Adipocyte (in vitro differentiated cells): Measurements from ENCODE around the gene ACTR3.
A peak's percentile ranks its signal among the peaks of the same experiment; 100 is the strongest.

ENCODE experiments used
- DNase-seq: peaks from one replicate; pipeline ENCODE4 v3.0.0-alpha.2; 2015; ENCODE audit warnings: low read depth
- H3K27me3 ChIP-seq: replicated peaks from 2 replicates; pipeline ENCODE4 v1.7.0; 2013; ENCODE audit warnings: mild to moderate bottlenecking, low read length, moderate library complexity; ENCODE audit not compliant: control insufficient read depth, insufficient read depth
- H3K36me3 ChIP-seq: 2 replicates; pipeline ENCODE4 v1.7.0; 2013; ENCODE audit warnings: low read length, mild to moderate bottlenecking, moderate library complexity; ENCODE audit not compliant: control insufficient read depth, insufficient read depth, severe bottlenecking
- H3K4me1 ChIP-seq: 2 replicates; pipeline ENCODE4 v1.7.0; 2013; ENCODE audit warnings: mild to moderate bottlenecking, low read length, moderate library complexity; ENCODE audit not compliant: control insufficient read depth, insufficient read depth
- H3K4me3 ChIP-seq: 2 replicates; pipeline ENCODE4 v1.7.0; 2013; ENCODE audit warnings: mild to moderate bottlenecking, low read length, moderate library complexity
- H3K9ac ChIP-seq: 2 replicates; pipeline ENCODE4 v1.7.0; 2013; ENCODE audit warnings: mild to moderate bottlenecking, low read length, moderate library complexity
- H3K9me3 ChIP-seq: 2 replicates; pipeline ENCODE4 v1.7.0; 2013; ENCODE audit warnings: mild to moderate bottlenecking, low read length, moderate library complexity; ENCODE audit not compliant: control insufficient read depth

The ACTR3 gene

GRCh38 chr2:113892004-113892710 is 2.3 kb downstream of the ACTR3 start:
- Histone ChIP-seq H3K27me3 (no peaks in the 10 kb centered on the region), H3K9ac (peak overlapping the region; percentile 99), H3K9me3 (no peaks in the 10 kb centered on the region), H3K36me3 (no peaks in the 10 kb centered on the region), H3K4me3 (peak overlapping the region; percentile 93), H3K4me1 (peaks cover 68% of the 10 kb centered on the region)
- DNase-seq: no peak

- peak; percentile 96 for DNase-seq
- no peaks in the 10 kb centered on the region for H3K36me3 ChIP-seq
- peaks cover 72% of the 10 kb centered on the region for H3K4me1 ChIP-seq
- H3K27me3 ChIP-seq: no peaks in the 10 kb centered on the region
- H3K9me3 ChIP-seq: no peaks in the 10 kb centered on the region
- H3K9ac ChIP-seq: peak overlapping the region; percentile 65
- peak overlapping the region; percentile 68 for H3K4me3 ChIP-seq
Observed at GRCh38 chr2:113894156-113894743, 4.4 kb downstream of the ACTR3 start.

- H3K36me3 ChIP-seq: no peaks in the 10 kb centered on the region
- peak overlapping the region; percentile 65 for H3K9ac ChIP-seq
- H3K9me3 ChIP-seq: no peaks in the 10 kb centered on the region
- peaks cover 82% of the 10 kb centered on the region for H3K4me1 ChIP-seq
- no peaks in the 10 kb centered on the region for H3K27me3 ChIP-seq
- peak overlapping the region; percentile 68 for H3K4me3 ChIP-seq
- no peak for DNase-seq
Observed at GRCh38 chr2:113895301-113895700, 5.4 kb downstream of the ACTR3 start.

DNA sequence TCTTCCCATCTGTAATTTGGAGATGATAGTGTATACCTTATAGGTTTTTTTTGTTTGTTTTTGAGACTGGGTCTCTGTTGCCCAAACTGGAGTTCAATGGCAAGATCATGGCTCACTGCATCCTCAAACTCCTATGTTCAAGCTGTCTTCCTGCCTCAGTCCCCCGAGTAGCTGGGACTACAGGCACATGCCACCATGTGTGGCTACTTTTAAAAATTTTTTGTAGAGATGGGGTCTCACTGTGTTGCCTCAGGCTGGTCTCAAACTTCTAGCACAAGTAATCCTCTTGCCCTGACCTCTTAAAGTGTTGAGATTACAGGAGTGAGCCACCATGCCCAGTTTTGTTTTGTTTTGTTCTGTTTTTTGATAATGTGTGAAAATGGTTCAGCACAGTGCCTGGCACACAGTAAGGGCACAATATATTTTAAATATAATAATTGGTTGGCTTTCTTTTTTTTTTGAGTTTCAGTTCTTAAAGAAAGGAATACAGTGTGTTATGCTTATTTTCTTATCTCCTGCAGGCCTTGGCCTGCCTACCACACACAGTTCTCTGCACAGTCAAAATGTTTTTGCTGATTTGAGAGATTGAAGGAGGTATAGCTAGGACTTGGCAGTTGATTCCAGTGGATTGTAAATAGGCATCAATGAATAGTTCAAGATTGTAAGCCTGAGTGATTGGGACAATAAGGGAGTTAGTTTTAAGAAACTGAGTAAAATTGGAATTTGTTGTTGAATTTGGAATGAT is 6.1 kb downstream of the ACTR3 start:
- Histone ChIP-seq H3K4me3 (peak overlapping the region; percentile 68), H3K9me3 (no peaks in the 10 kb centered on the region), H3K36me3 (no peaks in the 10 kb centered on the region), H3K27me3 (no peaks in the 10 kb centered on the region), H3K4me1 (peaks cover 88% of the 10 kb centered on the region), H3K9ac (peak overlapping the region; percentile 12)
- no peak for DNase-seq

DNA sequence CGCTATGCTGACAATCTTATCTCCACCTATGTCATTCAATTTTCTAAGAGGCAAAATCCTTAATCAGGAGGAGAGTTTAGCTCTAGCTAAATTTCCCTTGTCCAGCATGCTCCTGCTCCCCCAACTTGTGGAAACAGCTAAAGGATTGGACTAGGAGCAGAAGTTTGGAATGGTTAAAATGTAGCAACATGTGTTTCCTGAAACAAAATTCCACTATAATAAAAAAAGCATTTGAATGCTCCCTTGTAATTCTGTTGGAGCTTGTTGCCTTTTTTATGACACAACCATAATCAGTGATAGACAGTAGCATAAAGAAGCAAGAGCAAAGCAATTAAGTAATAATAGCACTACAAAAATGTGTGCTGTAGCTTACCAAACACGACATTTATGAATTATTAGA is 6.9 kb downstream of the ACTR3 start:
- H3K36me3 ChIP-seq: no peaks in the 10 kb centered on the region
- H3K4me3 ChIP-seq: peak overlapping the region; percentile 17
- peak; percentile 66 for DNase-seq
- H3K9me3 ChIP-seq: no peaks in the 10 kb centered on the region
- H3K4me1 ChIP-seq: peaks cover 88% of the 10 kb centered on the region
- no peaks in the 10 kb centered on the region for H3K27me3 ChIP-seq
- H3K9ac ChIP-seq: peak overlapping the region; percentile 12

DNA sequence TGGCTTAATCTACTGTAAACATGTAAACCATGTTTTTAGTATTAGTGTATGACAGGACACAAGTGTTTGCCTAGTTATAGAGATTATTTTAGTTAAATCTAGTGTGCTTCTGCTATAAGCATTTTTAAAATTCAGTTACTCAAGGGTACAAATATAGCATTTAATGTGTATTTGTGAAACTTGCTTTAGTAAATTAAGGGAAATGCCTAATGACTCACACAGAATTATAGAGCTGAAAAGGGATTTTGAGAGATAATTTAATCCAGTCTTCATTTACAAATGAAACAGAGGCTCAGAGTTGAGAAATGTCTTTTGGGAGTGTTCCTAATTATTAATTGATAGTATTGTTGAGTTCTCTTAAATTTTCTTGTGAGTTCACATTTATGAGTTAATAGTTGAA is 8.2 kb downstream of the ACTR3 start:
- H3K36me3 ChIP-seq: no peaks in the 10 kb centered on the region
- no peaks in the 10 kb centered on the region for H3K9me3 ChIP-seq
- no peaks in the 10 kb centered on the region for H3K27me3 ChIP-seq
- no peak for DNase-seq
- H3K4me3 ChIP-seq: peak overlapping the region; percentile 52
- no peak overlapping the region for H3K9ac ChIP-seq
- peaks cover 75% of the 10 kb centered on the region for H3K4me1 ChIP-seq

DNA sequence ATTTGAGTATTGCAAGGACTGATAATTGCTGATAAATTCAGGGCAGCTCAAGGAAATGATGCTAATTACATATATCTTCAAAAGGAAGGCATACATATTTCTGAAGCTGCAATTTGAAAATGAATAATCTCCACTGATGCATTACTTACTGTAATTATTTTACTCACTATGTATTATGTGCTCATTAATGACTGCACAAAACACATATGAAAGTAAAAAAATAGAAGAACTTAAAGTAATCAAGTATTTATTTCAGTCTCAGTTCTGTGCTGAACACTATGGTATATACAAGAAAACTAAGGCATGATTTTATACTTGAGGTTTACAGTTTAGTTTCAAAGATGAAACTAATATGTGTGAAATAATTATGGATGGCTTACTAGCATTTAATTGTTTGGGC is 9.3 kb downstream of the ACTR3 start:
- H3K4me1 ChIP-seq: peaks cover 66% of the 10 kb centered on the region
- H3K27me3 ChIP-seq: no peaks in the 10 kb centered on the region
- H3K4me3 ChIP-seq: no peak overlapping the region
- H3K9me3 ChIP-seq: no peaks in the 10 kb centered on the region
- peaks cover 1% of the 10 kb centered on the region for H3K36me3 ChIP-seq
- DNase-seq: no peak
- H3K9ac ChIP-seq: no peak overlapping the region

GRCh38 chr2:113901943-113902342 is 12.1 kb downstream of the ACTR3 start:
- H3K9ac ChIP-seq: no peak overlapping the region
- DNase-seq: no peak
- no peak overlapping the region for H3K4me3 ChIP-seq
- no peaks in the 10 kb centered on the region for H3K27me3 ChIP-seq
- H3K4me1 ChIP-seq: peaks cover 45% of the 10 kb centered on the region
- H3K9me3 ChIP-seq: no peaks in the 10 kb centered on the region
- peaks cover 5% of the 10 kb centered on the region for H3K36me3 ChIP-seq

DNA sequence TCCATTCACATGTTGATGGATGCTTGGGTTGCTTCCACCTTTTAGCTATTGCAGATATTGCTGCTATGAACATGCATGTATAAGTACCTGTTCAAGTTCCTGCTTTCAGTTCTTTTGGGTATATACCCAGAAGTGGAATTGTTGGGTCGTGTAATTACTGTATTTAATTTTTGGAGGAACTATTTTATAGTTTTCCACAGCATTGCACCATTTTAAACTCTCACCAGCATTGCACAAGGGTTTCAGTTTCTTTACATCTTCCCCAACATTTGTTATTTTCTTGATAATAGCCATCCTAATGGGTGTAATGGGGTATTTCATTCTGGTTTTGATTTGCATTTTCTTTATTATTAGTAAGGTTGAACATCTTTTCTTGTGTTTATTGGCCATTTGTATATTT is 16.0 kb downstream of the ACTR3 start:
- Histone ChIP-seq H3K36me3 (peaks cover 5% of the 10 kb centered on the region), H3K27me3 (no peaks in the 10 kb centered on the region), H3K9ac (no peak overlapping the region), H3K9me3 (no peaks in the 10 kb centered on the region), H3K4me3 (no peak overlapping the region), H3K4me1 (peaks cover 15% of the 10 kb centered on the region)
- DNase-seq: no peak

GRCh38 chr2:113906647-113907046 is 16.8 kb downstream of the ACTR3 start:
- no peak overlapping the region for H3K4me3 ChIP-seq
- DNase-seq: no peak
- H3K27me3 ChIP-seq: no peaks in the 10 kb centered on the region
- H3K9ac ChIP-seq: no peak overlapping the region
- peaks cover 5% of the 10 kb centered on the region for H3K36me3 ChIP-seq
- H3K4me1 ChIP-seq: peaks cover 16% of the 10 kb centered on the region
- no peaks in the 10 kb centered on the region for H3K9me3 ChIP-seq

- Histone ChIP-seq H3K27me3 (no peaks in the 10 kb centered on the region), H3K9me3 (no peaks in the 10 kb centered on the region), H3K36me3 (peaks cover 5% of the 10 kb centered on the region), H3K4me1 (peaks cover 16% of the 10 kb centered on the region), H3K9ac (no peak overlapping the region), H3K4me3 (no peak overlapping the region)
- no peak for DNase-seq
Observed at GRCh38 chr2:113907297-113907696, 17.4 kb downstream of the ACTR3 start.
